Neural cell (in vitro differentiated cells): ENCODE measurements around the gene BFSP2. TPM values are rescaled to one million over a fixed set of nuclear protein-coding genes. Genes with fewer than 3 reads are reported as not detected.
"Not testable (repeated sequence)": the region's sequence is repeated elsewhere in the genome, so short reads cannot be mapped to it uniquely, and the experiment has no call there.

ENCODE experiments used
- H2AFZ ChIP-seq: fragments of 200-600, 300-800 bp; sonication (generic), shearing (Covaris generic); 2 replicates; pipeline ENCODE4 v1.6.0; 2014; ENCODE audit warnings: low read depth, mild to moderate bottlenecking, antibody characterized with exemption, low read length, moderate library complexity
- H3F3A ChIP-seq: fragments of 200-600 bp; shearing (Covaris generic); 2 replicates; pipeline ENCODE4 v1.6.1; 2016; ENCODE audit warnings: mild to moderate bottlenecking, moderate library complexity, mixed read lengths, antibody characterized with exemption, low read length; ENCODE audit not compliant: insufficient read depth, poor library complexity, severe bottlenecking
- H3K27ac ChIP-seq: fragments of 200-600, 300-800 bp; sonication (generic), shearing (Covaris generic); 2 replicates; pipeline ENCODE4 v1.5.1; 2014; ENCODE audit warnings: mild to moderate bottlenecking, low read length, moderate library complexity
- H3K27me3 ChIP-seq: fragments of 300-800, 200-600 bp; sonication (generic), shearing (Covaris generic); 2 replicates; pipeline ENCODE4 v1.6.0; 2014; ENCODE audit warnings: mild to moderate bottlenecking, low read depth, low read length, moderate library complexity; ENCODE audit not compliant: insufficient read depth
- H3K36me3 ChIP-seq: fragments of 300-800, 200-600 bp; sonication (generic), shearing (Covaris generic); 2 replicates; pipeline ENCODE4 v1.5.1; 2014; ENCODE audit warnings: mild to moderate bottlenecking, antibody characterized with exemption, low read length, moderate library complexity; ENCODE audit not compliant: insufficient read depth
- H3K4me2 ChIP-seq: fragments of 300-800, 200-600 bp; sonication (generic), shearing (Covaris generic); 2 replicates; pipeline ENCODE4 v1.6.0; 2014; ENCODE audit warnings: mild to moderate bottlenecking, low read length
- H3K4me3 ChIP-seq: fragments of 300-800, 200-600 bp; sonication (generic), shearing (Covaris generic); 2 replicates; pipeline ENCODE4 v1.5.1; 2014; ENCODE audit warnings: mild to moderate bottlenecking, low read length, moderate library complexity
- H3K79me2 ChIP-seq: fragments of 200-600 bp; shearing (Covaris generic); replicated peaks from 2 replicates; pipeline ENCODE4 v1.6.0; 2014; ENCODE audit warnings: mild to moderate bottlenecking, low read length, moderate library complexity; ENCODE audit not compliant: insufficient read depth
- H3K9ac ChIP-seq: fragments of 300-800, 200-600 bp; sonication (generic), shearing (Covaris generic); 2 replicates; pipeline ENCODE4 v1.6.1; 2016; ENCODE audit warnings: mild to moderate bottlenecking, low read length, mixed read lengths
- H3K9me2 ChIP-seq: fragments of 200-600 bp; shearing (Covaris generic); 2 replicates; pipeline ENCODE4 v1.6.1; 2016; ENCODE audit warnings: mild to moderate bottlenecking, low read length, mixed read lengths; ENCODE audit not compliant: insufficient read depth
- H3K9me3 ChIP-seq: fragments of 200-600, 300-800 bp; sonication (generic), shearing (Covaris generic); 2 replicates; pipeline ENCODE4 v1.6.1; 2016; ENCODE audit warnings: mild to moderate bottlenecking, mixed run types, low read length, moderate library complexity, mixed read lengths
- H4K20me1 ChIP-seq: fragments of 200-600 bp; shearing (Covaris generic); 2 replicates; pipeline ENCODE4 v1.6.1; 2016; ENCODE audit warnings: mild to moderate bottlenecking, mixed run types; ENCODE audit not compliant: insufficient read depth
- CTCF ChIP-seq: fragments of 450-650 bp; IDR thresholded peaks from 2 replicates; pipeline ENCODE4 v1.5.1; 2014; ENCODE audit warnings: antibody characterized with exemption, mild to moderate bottlenecking, moderate library complexity; ENCODE audit not compliant: poor library complexity, severe bottlenecking
- EP300 ChIP-seq: fragments of 450-650 bp; conservative IDR thresholded peaks from 2 replicates; pipeline ENCODE4 v1.6.1; 2014; ENCODE audit warnings: antibody characterized with exemption, mild to moderate bottlenecking, moderate library complexity; ENCODE audit not compliant: poor library complexity, severe bottlenecking
- EZH2 ChIP-seq: fragments of 200-600, 300-800 bp; shearing (Covaris generic), sonication (generic); IDR thresholded peaks from 2 replicates; pipeline ENCODE4 v1.6.1; 2014; ENCODE audit warnings: antibody characterized with exemption, low read length, borderline replicate concordance, mild to moderate bottlenecking; ENCODE audit not compliant: insufficient read depth, poor library complexity, severe bottlenecking
- MXI1 ChIP-seq: fragments of 450-650 bp; conservative IDR thresholded peaks from 2 replicates; pipeline ENCODE4 v1.6.1; 2014; ENCODE audit warnings: antibody characterized with exemption, mild to moderate bottlenecking; ENCODE audit not compliant: poor library complexity, severe bottlenecking
- POLR2AphosphoS5 ChIP-seq: IDR thresholded peaks from 2 replicates; pipeline ENCODE4 v1.6.1; 2012
- RAD21 ChIP-seq: fragments of 450-650 bp; conservative IDR thresholded peaks from 2 replicates; pipeline ENCODE4 v1.6.1; 2014; ENCODE audit warnings: antibody characterized with exemption, mild to moderate bottlenecking, moderate library complexity
- SMC3 ChIP-seq: fragments of 450-650 bp; conservative IDR thresholded peaks from 2 replicates; pipeline ENCODE4 v1.6.1; 2014; ENCODE audit warnings: antibody characterized with exemption, mild to moderate bottlenecking, moderate library complexity; ENCODE audit not compliant: poor library complexity
- TAF1 ChIP-seq: IDR thresholded peaks from 2 replicates; pipeline ENCODE4 v1.6.1; 2012; ENCODE audit warnings: low read depth
- polyA plus RNA-seq: library from polyadenylated mRNA; depleted of rRNA; stranded (reverse); fragments of >200 nt; gene quantifications from 2 replicates; pipeline ENCODE4 v1.2.3, GENCODE V29; 2014
- TF ChIP-seq, protein P1 (sequence below): IDR thresholded peaks from 2 replicates; pipeline ENCODE4 v1.6.1; 2012; ENCODE audit warnings: borderline replicate concordance

The BFSP2 gene
- polyA plus RNA-seq, 1 donor from 2014 or later = not detected

DNA sequence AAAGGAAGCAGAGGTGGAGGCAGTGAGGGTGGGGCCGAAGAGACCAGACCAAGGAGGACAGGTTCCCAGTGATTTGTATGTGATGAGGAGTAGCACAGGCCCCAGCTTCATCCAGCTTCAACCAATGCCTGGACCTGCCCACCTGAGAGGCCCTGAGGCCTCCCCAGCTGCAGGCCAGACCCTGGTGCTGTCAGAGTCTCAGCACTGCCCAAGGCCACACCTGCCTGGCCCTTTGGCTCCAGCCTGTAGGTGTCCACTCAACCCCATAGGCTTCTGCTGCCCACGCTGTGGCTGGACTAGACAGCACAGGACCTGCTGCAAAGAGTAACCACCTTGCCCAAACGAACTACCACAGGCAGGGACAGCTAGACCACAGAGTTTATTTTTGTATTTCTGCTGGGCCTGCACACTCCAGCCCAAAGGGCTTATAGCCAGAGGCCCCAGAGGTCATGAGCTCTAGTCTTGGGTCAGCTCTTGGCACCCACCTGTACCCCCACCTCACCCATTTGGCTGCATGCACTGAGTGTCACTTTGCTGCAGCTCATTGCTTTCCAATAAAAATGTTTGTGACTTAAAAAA, 91.7 kb downstream of the BFSP2 start:
- H3K27me3 ChIP-seq = no peaks in the 10 kb centered on the region
- H3K36me3 ChIP-seq = no peaks in the 10 kb centered on the region
- H3K9me2 ChIP-seq = no peaks in the 10 kb centered on the region
- H4K20me1 ChIP-seq = no peaks in the 10 kb centered on the region
- H3K4me3 ChIP-seq = no peak overlapping the region
- H3K79me2 ChIP-seq = no peaks in the 10 kb centered on the region
- H3K4me2 ChIP-seq = no peak overlapping the region
- TF ChIP-seq POLR2AphosphoS5 (no peak), SMC3 (no peak), TAF1 (no peak), EZH2 (no peak), MXI1 (no peak)
- H3K9ac ChIP-seq = no peak overlapping the region
- no peaks in the 10 kb centered on the region for H3F3A ChIP-seq
- H3K27ac ChIP-seq = no peak overlapping the region
- no peaks in the 10 kb centered on the region for H3K9me3 ChIP-seq
- no peak overlapping the region for H2AFZ ChIP-seq

- Histone ChIP-seq H2AFZ (no peak overlapping the region), H3K9me2 (no peaks in the 10 kb centered on the region), H3K36me3 (no peaks in the 10 kb centered on the region), H3K9ac (no peak overlapping the region), H3K27me3 (no peaks in the 10 kb centered on the region), H3K9me3 (no peaks in the 10 kb centered on the region), H3F3A (no peaks in the 10 kb centered on the region), H3K27ac (no peak overlapping the region), H3K4me3 (no peak overlapping the region), H3K79me2 (no peaks in the 10 kb centered on the region), H3K4me2 (no peak overlapping the region), H4K20me1 (no peaks in the 10 kb centered on the region)
- TF ChIP-seq POLR2AphosphoS5 (no peak), SMC3 (no peak), EP300 (no peak), MXI1 (no peak)
These were observed 92.4 kb downstream of the BFSP2 start for GRCh38 chr3:133492159-133492741.

- H3K9me3 ChIP-seq = no peaks in the 10 kb centered on the region
- H3K36me3 ChIP-seq = no peaks in the 10 kb centered on the region
- H3K27me3 ChIP-seq = no peaks in the 10 kb centered on the region
- H3K79me2 ChIP-seq = no peaks in the 10 kb centered on the region
- no peak overlapping the region for H3K9ac ChIP-seq
- no peak overlapping the region for H3K27ac ChIP-seq
- no peaks in the 10 kb centered on the region for H3F3A ChIP-seq
- no peak overlapping the region for H3K4me3 ChIP-seq
- H2AFZ ChIP-seq = no peak overlapping the region
- H3K4me2 ChIP-seq = no peak overlapping the region
- TF ChIP-seq EZH2 = no peak
- TF ChIP-seq TAF1 = no peak
- no peak for TF ChIP-seq MXI1
- TF ChIP-seq, protein P1, sequence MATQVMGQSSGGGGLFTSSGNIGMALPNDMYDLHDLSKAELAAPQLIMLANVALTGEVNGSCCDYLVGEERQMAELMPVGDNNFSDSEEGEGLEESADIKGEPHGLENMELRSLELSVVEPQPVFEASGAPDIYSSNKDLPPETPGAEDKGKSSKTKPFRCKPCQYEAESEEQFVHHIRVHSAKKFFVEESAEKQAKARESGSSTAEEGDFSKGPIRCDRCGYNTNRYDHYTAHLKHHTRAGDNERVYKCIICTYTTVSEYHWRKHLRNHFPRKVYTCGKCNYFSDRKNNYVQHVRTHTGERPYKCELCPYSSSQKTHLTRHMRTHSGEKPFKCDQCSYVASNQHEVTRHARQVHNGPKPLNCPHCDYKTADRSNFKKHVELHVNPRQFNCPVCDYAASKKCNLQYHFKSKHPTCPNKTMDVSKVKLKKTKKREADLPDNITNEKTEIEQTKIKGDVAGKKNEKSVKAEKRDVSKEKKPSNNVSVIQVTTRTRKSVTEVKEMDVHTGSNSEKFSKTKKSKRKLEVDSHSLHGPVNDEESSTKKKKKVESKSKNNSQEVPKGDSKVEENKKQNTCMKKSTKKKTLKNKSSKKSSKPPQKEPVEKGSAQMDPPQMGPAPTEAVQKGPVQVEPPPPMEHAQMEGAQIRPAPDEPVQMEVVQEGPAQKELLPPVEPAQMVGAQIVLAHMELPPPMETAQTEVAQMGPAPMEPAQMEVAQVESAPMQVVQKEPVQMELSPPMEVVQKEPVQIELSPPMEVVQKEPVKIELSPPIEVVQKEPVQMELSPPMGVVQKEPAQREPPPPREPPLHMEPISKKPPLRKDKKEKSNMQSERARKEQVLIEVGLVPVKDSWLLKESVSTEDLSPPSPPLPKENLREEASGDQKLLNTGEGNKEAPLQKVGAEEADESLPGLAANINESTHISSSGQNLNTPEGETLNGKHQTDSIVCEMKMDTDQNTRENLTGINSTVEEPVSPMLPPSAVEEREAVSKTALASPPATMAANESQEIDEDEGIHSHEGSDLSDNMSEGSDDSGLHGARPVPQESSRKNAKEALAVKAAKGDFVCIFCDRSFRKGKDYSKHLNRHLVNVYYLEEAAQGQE = no peak
- TF ChIP-seq EP300 = no peak
- no peak for TF ChIP-seq CTCF
- TF ChIP-seq SMC3 = no peak
- TF ChIP-seq RAD21 = no peak
- no peak for TF ChIP-seq POLR2AphosphoS5
- H3K9me2 ChIP-seq = no peaks in the 10 kb centered on the region
- H4K20me1 ChIP-seq = no peaks in the 10 kb centered on the region
These were observed 94.6 kb downstream of the BFSP2 start for GRCh38 chr3:133494469-133494868.

DNA sequence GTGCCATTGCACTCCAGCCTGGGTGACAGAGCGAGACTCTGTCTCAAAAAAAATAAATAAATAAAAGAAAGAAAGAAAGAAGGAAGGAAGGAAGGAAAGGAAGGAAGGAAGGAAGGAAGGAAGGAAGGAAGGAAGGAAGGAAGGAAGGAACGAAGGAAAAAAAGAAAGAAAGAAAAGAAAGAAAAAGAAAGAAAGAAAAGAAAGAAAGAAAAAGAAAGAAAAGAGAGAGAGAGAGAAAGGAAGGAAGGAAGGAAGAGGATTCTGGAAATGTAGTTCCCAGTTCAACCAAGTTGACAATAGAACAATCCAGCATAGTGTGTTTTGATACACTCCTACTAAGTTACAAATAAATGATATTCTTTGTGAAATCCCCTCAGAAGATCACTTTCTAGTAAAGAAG, 102.7 kb downstream of the BFSP2 start:
- H3F3A ChIP-seq, H3K9me2 ChIP-seq, H3K27ac ChIP-seq, H3K27me3 ChIP-seq, H3K79me2 ChIP-seq, H3K4me3 ChIP-seq, H3K9ac ChIP-seq, H4K20me1 ChIP-seq, H3K9me3 ChIP-seq, H3K36me3 ChIP-seq, H2AFZ ChIP-seq, H3K4me2 ChIP-seq: not testable (repeated sequence)
